Epidermal melanocyte (primary cell): ENCODE data around the gene JPH4.
"Not testable (repeated sequence)": the region's sequence is repeated elsewhere in the genome, so short reads cannot be mapped to it uniquely, and the experiment has no call there.

ENCODE experiments used
- DNase-seq: peaks from one replicate; pipeline ENCODE4 v3.0.0; 2011; ENCODE audit warnings: low spot score; ENCODE audit not compliant: insufficient read length

The JPH4 gene

GRCh38 chr14:23548351-23549318 is 30.0 kb downstream of the JPH4 start:
- DNase-seq = no peak

GRCh38 chr14:23547924-23548323 is 30.7 kb downstream of the JPH4 start:
- no peak for DNase-seq

GRCh38 chr14:23546450-23547035 is 32.0 kb downstream of the JPH4 start:
- no peak for DNase-seq

GRCh38 chr14:23545740-23546365 is 32.7 kb downstream of the JPH4 start:
- no peak for DNase-seq

- no peak for DNase-seq
Measured at GRCh38 chr14:23544511-23545447, 33.8 kb downstream of the JPH4 start.

GRCh38 chr14:23543403-23543802 is 35.2 kb downstream of the JPH4 start:
- no peak for DNase-seq

- no peak for DNase-seq
Measured at GRCh38 chr14:23542261-23542660, 36.3 kb downstream of the JPH4 start.

- DNase-seq = no peak
Measured at GRCh38 chr14:23540141-23540469, 38.5 kb downstream of the JPH4 start.

- peak; percentile 59 for DNase-seq
Measured at GRCh38 chr14:23539248-23540140, 39.1 kb downstream of the JPH4 start.

GRCh38 chr14:23538785-23539184 is 39.8 kb downstream of the JPH4 start:
- no peak for DNase-seq

GRCh38 chr14:23538050-23538718 is 40.4 kb downstream of the JPH4 start:
- no peak for DNase-seq

GRCh38 chr14:23537351-23538049 is 41.1 kb downstream of the JPH4 start:
- no peak for DNase-seq

GRCh38 chr14:23536906-23537305 is 41.7 kb downstream of the JPH4 start:
- DNase-seq = not testable (repeated sequence)

- no peak for DNase-seq
Measured at GRCh38 chr14:23536494-23536893, 42.1 kb downstream of the JPH4 start.

- DNase-seq = no peak
Measured at GRCh38 chr14:23535943-23536342, 42.6 kb downstream of the JPH4 start.

GRCh38 chr14:23533652-23534435 is 44.7 kb downstream of the JPH4 start:
- DNase-seq = no peak

GRCh38 chr14:23532658-23533057 is 45.9 kb downstream of the JPH4 start:
- DNase-seq = no peak

- no peak for DNase-seq
Measured at GRCh38 chr14:23531391-23531790, 47.2 kb downstream of the JPH4 start.
